HG03469 (cell line): ENCODE measurements around the gene BRAT1.

ENCODE experiments used
- ATAC-seq: cut with Tn5 transposase; IDR thresholded peaks from one replicate; pipeline ENCODE4 v1.9.1; 2021; ENCODE audit warnings: mild to moderate bottlenecking, moderate library complexity, moderate number of reproducible peaks; ENCODE audit not compliant: unreplicated experiment

The BRAT1 gene

DNA sequence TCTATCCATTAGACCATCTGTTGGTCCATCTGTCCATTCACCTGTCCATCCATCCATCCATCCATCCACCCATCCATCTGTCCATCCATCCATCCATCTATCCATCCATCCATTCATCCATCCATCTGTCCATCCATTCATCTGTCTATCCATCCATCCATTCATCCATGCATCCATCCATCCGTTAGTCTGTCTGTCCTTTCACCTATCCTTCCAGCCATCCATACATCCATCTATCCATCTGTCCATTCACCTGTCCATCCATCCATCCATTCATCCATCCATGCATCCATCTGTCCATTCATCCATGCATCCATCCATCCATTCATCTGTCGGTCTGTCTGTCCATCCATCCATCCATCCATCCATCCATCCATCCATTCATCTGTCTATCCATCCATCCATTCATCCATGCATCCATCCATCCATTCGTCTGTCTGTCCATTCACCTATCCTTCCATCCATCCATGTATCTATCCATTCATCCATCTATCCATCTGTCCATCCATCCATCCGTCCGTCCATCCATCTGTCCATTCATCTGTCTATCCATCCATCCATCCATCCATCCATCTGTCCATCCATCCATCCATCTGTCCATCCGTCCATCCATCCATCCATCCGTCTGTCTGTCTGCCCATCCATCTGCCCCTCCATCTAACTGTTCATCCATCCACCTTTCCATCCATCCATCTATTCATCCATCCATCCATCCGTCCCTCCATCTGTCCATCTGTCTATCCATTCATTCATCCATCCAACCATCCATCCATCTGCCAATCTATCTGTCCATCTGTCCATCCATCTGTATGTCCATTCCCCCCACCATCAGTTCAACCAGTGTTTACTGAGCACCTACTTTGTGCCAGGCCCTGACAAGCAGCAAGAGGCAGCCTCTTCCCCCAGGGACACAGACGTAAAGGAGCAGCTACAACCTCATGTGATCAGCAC lies 40.6 kb downstream of the BRAT1 start:
- no peak for ATAC-seq

GRCh38 chr7:2513702-2514101 lies 41.6 kb downstream of the BRAT1 start:
- ATAC-seq: no peak

DNA sequence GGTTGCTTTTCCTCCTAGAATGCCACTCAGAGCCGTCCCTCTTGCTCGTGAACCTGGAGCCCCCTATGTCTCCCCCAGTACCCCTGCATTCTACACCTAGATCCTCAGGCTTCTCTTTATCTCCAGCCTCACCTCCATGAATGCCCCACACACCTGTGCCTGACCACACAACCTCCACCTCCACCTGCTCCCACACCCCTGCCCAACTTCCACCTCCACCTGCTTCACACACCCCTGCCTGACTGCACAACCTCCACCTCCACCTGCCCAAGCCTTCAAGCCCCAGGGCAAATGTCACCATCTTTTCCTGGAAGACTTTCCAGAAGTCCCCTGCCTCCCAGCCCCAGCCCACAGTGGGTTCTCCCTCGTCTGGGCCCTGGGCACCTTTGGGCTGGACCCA lies 42.6 kb downstream of the BRAT1 start:
- no peak for ATAC-seq

- no peak for ATAC-seq
Observed at GRCh38 chr7:2512179-2512661, 43.1 kb downstream of the BRAT1 start.

DNA sequence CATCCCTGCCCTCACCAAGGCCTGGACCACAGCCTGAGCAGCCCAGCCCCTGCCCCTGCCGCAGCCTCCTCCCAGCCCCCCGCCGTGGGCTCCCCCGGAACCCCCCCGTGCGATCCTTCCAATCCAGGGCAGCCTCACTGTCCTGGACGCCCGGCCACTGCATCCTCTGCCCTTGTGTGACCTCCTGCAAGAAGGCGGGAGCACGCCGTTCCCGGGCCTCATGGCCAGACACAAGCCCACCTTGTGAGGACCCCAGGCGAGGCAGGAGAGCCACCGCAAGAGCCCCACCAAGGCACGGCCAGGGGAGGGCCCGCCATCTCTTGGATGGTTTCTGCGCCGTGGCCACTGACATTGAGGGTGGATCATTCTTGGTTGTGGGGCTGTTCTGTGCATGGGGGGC lies 43.6 kb downstream of the BRAT1 start:
- ATAC-seq: no peak

GRCh38 chr7:2510909-2511768 lies 44.2 kb downstream of the BRAT1 start:
- ATAC-seq: no peak

GRCh38 chr7:2510130-2510776 lies 45.1 kb downstream of the BRAT1 start:
- ATAC-seq: no peak

GRCh38 chr7:2509298-2509906 lies 45.9 kb downstream of the BRAT1 start:
- no peak for ATAC-seq

- no peak for ATAC-seq
Observed at GRCh38 chr7:2508327-2509215, 46.8 kb downstream of the BRAT1 start.

DNA sequence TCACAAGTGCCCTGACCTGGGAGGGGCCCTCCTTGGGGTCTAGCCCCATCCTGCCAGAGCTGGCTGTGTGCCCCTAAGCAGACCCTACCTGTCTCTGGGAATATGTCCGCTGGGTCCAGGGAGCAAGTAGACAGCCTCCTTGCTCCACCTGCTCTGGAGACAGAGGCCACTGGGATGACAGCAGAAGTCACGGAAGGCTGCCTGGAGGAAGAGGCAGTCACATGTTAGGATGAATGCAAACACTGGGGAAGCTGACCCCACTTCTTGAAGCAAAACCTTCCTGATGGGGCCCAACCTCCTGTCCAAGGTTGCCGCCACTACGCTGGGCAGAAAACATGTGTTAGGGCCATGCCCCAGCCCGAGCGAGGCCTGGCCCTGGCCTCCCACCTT lies 47.4 kb downstream of the BRAT1 start:
- ATAC-seq: no peak

- ATAC-seq: no peak
Observed at GRCh38 chr7:2507208-2507916, 48.0 kb downstream of the BRAT1 start.

GRCh38 chr7:2505401-2505800 lies 49.9 kb downstream of the BRAT1 start:
- no peak for ATAC-seq

- ATAC-seq: no peak
Observed at GRCh38 chr7:2504889-2505375, 50.4 kb downstream of the BRAT1 start.

DNA sequence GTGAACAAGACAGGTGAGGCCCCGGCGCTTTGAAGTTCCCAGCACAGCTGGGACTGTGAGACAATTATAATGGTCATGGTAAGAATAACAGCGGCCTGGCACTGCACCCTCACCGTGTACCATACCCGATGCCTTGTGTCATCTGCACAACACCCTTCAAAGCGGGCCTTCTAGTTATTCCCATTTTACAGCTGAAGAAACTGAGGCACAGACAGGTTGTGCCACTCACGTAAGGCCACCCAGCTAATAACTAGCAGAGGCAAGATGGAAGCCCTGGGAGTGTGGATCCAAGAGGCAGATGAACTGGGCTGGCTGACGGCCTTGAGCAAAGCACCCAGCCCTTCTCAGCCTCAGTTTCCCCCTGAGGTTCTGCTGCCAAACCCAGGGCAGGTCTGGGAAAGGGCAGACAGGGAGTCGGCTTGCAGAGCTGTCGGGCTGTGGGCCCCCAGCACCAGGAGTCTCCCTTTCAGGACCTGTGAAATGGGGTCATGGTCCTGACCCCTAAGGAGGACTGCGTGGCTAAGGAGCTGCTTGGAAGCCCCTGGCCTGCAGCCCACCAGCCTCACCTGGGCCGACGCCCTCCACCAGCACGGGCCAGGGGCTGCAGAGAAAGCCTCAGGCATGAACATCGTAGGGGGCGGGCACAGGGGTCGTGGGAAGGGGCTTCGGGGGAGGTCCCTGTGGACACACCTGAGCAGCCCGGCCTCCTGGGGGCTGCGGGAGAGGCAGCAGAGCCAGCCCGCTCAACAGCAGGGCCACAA lies 51.0 kb downstream of the BRAT1 start:
- no peak for ATAC-seq

GRCh38 chr7:2503056-2503941 lies 52.0 kb downstream of the BRAT1 start:
- ATAC-seq: no peak

DNA sequence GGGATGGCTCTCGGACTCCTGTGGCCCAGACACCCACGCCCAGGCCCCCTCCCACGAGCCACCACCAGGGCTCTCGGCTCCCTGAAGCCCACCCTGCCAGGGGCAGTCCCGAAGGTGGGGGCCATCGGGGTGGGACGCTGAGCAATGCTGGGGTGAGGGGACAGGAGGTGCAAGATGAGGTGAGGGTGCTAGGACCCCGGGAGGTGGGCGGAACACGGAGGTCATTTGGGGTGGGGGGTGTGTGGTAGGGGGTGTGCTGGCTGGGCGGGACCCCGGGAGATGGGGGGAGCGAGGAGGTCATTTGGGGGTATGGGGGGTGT lies 52.7 kb downstream of the BRAT1 start:
- ATAC-seq: no peak

GRCh38 chr7:2501947-2502646 lies 53.2 kb downstream of the BRAT1 start:
- ATAC-seq: no peak
